AG04449 (cell line): ENCODE data around the gene PNLIPRP2.

ENCODE experiments used
- CTCF ChIA-PET: fragments of 350-600 bp; formaldehyde crosslinking; extraction: SDS; loops from one replicate; lab custom pipeline; 2021; ENCODE audit warnings: antibody characterized with exemption; lab: Yijun Ruan, JAX
- POLR2A ChIA-PET: fragments of 400-600, 350-600 bp; formaldehyde crosslinking; extraction: SDS; loops from one replicate; lab custom pipeline; 2020; ENCODE audit warnings: antibody characterized with exemption, inconsistent platforms; lab: Yijun Ruan, JAX
- DNase-seq: peaks from one replicate; pipeline ENCODE4 v3.0.0-alpha.2; 2010; ENCODE audit warnings: low read depth, low spot score
- H3K4me3 ChIP-seq: 2 replicates; pipeline ENCODE4 v1.5.1; 2011; ENCODE audit warnings: low read depth, mild to moderate bottlenecking, control low read depth, low read length
- TF ChIP-seq, protein P1 (sequence below): IDR thresholded peaks from one replicate; pipeline ENCODE4 v1.5.1; 2011; ENCODE audit warnings: mild to moderate bottlenecking, moderate library complexity, low read length, control low read depth, inconsistent platforms; ENCODE audit not compliant: insufficient read depth; ENCODE audit errors: missing control alignments

The PNLIPRP2 gene

DNA sequence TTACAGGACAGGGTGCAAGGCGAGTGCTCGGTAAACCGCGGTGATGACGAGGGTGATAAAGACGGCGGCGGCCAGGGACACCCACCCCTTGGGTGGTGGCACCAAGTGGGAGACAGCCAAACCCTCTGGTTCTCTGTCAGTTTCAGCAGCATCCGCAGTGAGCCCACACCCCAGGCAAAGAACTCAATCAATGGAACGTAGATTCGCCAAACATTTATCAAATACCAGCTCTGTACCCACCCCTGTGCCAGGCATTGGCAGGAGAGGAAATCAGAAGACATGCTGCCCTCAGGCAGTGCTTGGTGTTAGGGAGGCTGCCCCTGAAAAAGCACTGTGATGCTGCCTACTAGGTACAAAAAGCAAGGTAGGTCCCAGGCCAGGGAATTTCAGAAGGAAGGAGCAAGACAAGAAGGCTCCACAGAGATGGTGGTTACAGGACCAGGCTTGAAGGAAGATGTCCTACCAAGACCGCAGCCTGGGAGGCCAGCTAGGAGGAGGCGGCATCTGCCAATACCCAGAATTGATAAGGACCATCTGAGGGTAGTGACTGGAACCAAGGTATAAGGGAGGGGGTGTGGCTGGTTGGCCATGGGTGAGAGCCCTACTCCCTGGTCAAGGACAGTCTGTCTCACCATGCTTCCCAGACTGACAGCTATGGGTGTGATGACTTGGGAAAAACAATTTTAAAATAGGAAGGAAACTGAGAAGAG is 10.2 kb upstream of the PNLIPRP2 start:
- CTCF ChIA-PET = no interaction called here
- no peak for DNase-seq
- TF ChIP-seq, protein P1, sequence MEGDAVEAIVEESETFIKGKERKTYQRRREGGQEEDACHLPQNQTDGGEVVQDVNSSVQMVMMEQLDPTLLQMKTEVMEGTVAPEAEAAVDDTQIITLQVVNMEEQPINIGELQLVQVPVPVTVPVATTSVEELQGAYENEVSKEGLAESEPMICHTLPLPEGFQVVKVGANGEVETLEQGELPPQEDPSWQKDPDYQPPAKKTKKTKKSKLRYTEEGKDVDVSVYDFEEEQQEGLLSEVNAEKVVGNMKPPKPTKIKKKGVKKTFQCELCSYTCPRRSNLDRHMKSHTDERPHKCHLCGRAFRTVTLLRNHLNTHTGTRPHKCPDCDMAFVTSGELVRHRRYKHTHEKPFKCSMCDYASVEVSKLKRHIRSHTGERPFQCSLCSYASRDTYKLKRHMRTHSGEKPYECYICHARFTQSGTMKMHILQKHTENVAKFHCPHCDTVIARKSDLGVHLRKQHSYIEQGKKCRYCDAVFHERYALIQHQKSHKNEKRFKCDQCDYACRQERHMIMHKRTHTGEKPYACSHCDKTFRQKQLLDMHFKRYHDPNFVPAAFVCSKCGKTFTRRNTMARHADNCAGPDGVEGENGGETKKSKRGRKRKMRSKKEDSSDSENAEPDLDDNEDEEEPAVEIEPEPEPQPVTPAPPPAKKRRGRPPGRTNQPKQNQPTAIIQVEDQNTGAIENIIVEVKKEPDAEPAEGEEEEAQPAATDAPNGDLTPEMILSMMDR = no peak
- POLR2A ChIA-PET = no interaction called here
- no peak overlapping the region for H3K4me3 ChIP-seq

DNA sequence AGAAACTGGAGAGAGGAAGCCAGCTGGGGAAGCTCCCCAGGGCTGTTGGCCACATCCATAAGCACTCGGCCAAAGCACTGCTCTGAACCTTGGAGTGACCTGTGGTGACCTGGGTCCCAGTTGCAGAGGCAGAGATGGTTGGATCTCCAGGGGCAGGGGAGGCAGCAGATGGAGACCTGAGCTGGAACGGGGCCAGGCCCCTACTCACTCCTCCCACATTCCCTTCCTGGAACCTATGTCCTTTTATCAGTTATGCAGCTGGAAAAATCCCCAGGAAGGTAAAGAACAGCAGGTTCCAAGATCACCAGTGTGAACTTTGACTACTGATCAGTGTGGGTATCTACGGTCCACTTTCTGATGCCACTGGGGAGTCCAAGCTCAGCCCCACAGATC is 9.6 kb upstream of the PNLIPRP2 start:
- ChIA-PET POLR2A (no interaction called here), CTCF (no interaction called here)
- TF ChIP-seq, protein P1 = no peak
- no peak overlapping the region for H3K4me3 ChIP-seq
- no peak for DNase-seq

DNA sequence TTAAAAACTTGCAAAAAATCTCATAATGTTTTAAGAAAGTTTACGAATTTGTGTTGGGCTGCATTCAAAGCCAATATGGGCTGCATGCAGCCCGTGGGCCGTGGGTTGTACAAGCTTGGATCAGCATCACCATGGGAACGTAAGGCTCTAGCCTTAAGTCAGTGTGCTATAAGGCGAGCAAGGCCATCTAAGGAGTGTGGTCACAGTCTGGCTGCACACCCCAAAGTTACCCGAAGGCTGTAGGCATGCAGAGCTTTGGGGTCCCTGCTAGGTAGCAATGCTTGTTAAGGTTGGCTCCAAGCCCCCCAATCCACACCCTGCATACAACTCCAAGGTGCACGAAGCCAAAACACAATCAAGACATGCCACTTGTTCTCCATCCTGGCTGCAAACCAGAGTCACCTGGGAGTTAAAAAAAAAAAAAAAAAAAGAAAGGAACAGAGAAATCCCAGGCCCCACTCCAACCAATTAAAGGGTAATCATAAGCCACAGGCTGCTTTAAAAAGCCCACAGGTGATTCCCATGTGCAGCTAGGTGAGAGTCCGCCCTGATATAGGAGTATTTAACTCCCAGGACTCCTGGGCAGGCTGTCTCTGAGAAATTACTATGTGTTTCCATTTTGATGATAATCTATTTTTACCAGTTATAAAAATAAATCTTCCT is 8.5 kb upstream of the PNLIPRP2 start:
- ChIA-PET POLR2A (no interaction called here), CTCF (no interaction called here)
- no peak overlapping the region for H3K4me3 ChIP-seq
- TF ChIP-seq, protein P1 = no peak
- no peak for DNase-seq

DNA sequence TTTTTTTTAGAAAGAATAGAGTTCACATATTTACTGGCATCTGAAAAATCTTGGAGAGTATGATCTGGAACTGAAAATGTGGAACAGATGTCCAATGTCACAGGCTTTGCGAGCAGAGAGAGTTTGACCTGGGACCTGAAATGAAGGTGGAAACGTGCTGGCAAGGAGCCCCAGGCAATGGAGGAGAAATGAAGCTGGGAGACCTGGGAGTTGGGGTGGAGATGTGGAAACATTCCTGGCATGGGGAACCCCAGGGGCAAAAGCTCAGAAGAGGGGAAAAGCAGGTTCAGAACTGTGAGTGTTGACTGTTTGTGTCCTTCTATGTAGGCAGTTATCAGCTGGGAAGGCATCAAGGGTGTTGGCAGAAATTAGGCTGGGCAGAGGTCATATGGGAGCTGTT is 7.3 kb upstream of the PNLIPRP2 start:
- DNase-seq = no peak
- TF ChIP-seq, protein P1 = no peak
- ChIA-PET POLR2A (no interaction called here), CTCF (no interaction called here)
- H3K4me3 ChIP-seq = no peak overlapping the region

DNA sequence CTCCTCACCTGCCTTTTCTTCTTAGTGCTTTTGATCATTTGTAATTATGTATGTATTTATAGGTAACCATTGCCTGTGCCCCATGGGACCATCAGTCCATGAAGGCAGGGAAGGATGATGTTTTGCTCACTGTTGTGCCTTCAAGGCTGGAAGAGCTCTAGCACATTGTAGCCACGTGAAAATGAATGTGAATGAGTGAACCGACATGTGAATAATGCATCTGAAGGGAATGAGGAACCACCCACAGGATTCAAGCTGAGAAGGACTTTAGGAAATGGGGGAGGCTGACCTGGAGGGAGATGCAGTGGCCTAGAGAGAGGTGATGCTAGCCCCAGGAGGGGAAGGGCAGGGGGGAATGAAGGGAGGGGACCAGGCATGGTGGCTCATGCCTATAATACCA is 6.0 kb upstream of the PNLIPRP2 start:
- no peak for DNase-seq
- H3K4me3 ChIP-seq = no peak overlapping the region
- ChIA-PET CTCF (no interaction called here), POLR2A (no interaction called here)
- TF ChIP-seq, protein P1 = no peak

DNA sequence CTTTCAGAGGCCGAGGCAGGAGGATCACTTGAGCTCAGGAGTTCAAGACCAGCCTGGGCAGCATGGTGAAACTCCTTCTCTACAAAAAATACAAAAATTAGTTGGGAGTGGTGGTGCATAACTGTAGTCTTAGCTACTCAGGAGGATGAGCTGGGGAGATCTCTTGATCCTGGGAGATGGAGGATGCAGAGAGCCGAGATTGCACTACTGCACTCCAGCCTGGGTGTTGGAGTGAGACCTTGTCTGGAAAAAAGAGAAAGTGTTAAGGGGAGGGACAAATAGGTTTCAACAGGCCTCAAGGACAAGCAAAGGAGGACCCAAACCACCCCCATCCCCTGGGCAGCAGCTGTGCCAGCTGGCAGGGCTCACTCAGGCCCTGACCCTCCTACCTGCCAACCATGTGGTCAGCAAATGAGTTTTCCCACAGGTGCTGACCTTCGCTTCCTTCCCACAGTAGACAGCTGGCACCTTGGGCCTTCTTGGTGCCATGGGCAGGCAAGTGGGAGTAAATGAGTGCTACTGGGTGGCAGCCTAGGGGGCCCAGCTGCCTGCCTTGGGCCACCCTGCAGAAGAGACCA is 5.5 kb upstream of the PNLIPRP2 start:
- POLR2A ChIA-PET = no interaction called here
- no peak for DNase-seq
- CTCF ChIA-PET = no interaction called here
- H3K4me3 ChIP-seq = no peak overlapping the region
- TF ChIP-seq, protein P1 = no peak
